ENCODE measurements around the gene LMOD3.

The LMOD3 gene

DNA sequence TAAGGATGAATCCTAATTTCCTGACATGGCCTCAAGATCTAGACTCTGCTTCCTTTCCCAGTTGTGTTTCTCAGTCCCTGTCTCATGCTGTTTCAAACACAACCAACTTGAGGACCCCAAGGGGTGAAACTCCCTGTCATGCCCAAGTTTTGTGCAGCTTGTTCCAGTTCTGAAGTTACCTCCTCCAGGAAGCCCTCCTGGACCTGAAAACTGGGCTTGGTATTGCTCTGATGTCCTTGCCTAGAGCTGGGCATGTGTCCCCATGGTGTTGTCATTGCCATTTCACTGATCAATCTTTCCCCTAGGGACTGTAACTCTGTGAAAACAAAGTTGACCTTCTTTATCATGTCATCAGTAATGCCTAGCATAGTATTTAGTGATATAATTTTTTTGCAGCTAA is 6.1 kb upstream of the LMOD3 start:
- no peak overlapping the region for H3K4me3 ChIP-seq (ENCODE audit: low read depth, low read length)
- DNase-seq (ENCODE audit: low read depth) = no peak
- TF ChIP-seq, protein P1, sequence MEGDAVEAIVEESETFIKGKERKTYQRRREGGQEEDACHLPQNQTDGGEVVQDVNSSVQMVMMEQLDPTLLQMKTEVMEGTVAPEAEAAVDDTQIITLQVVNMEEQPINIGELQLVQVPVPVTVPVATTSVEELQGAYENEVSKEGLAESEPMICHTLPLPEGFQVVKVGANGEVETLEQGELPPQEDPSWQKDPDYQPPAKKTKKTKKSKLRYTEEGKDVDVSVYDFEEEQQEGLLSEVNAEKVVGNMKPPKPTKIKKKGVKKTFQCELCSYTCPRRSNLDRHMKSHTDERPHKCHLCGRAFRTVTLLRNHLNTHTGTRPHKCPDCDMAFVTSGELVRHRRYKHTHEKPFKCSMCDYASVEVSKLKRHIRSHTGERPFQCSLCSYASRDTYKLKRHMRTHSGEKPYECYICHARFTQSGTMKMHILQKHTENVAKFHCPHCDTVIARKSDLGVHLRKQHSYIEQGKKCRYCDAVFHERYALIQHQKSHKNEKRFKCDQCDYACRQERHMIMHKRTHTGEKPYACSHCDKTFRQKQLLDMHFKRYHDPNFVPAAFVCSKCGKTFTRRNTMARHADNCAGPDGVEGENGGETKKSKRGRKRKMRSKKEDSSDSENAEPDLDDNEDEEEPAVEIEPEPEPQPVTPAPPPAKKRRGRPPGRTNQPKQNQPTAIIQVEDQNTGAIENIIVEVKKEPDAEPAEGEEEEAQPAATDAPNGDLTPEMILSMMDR (IDR thresholded peaks at IDR 0.05; ENCODE audit: low read depth, low read length, missing control alignments) = no peak

DNA sequence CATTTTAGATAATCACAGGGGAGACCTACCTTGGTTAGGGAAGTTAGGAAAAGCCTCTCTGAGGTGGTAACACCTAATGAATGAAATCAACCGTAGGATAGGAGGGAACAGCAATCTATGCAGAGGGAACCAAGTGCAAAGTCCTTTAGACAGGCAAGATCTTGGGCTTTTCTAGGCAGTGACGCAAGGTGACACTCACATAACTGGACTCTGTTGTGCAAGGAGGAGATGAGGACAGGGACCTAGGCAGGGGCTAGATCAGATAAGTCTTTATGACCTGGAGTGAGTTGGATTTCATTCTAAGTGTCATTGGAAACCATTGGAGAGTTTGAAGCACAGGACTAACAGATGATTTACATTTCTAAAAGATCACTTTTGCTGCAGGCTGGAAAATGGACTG is 4.6 kb upstream of the LMOD3 start:
- TF ChIP-seq, protein P1 (IDR thresholded peaks at IDR 0.05; ENCODE audit: low read depth, low read length, missing control alignments) = no peak
- H3K4me3 ChIP-seq (ENCODE audit: low read depth, low read length) = no peak overlapping the region
- DNase-seq (ENCODE audit: low read depth) = no peak

DNA sequence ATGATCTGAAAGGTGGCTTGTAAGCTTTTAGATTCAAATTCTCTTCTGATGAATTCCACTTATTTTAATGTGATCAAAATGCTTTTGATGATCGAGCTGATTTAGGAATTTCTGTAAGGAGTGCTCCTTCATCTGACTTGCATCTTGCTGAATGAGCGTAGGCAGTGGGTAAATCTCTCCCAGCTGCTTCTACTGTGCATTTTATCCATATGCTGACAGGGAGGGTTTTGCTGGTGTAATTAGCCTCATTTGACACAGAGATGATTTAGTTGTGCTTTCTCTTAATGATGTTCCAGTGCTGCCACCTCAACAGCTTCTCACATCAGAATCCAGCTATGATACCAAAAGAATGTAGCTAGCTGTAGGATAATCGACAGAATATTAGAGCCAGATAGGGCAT is 3.8 kb upstream of the LMOD3 start:
- no peak for DNase-seq (ENCODE audit: low read depth)
- TF ChIP-seq, protein P1 (IDR thresholded peaks at IDR 0.05; ENCODE audit: low read depth, low read length, missing control alignments) = no peak

DNA sequence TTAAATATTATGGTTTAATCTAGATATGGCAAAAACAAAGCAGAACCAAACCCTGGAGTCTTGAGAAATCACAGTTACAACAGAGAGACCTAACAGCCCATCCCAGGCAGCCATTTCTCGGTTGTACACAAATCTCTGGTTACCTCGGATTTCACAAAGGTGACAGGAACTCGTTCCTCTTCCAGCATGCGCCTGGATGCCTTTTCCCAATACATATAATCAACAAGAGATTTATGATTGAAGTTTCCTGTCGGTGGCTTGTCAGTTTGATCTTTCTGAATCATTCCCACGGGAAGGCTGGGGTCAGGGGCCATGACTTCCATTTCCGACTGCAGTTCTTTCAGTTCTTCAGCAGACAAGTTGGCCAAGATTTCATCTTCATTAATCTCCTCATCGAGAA is 445 bp downstream of the LMOD3 start:
- no peak for DNase-seq (ENCODE audit: low read depth)
- H3K4me3 ChIP-seq (ENCODE audit: low read depth, low read length) = no peak overlapping the region
- TF ChIP-seq, protein P1 (IDR thresholded peaks at IDR 0.05; ENCODE audit: low read depth, low read length, missing control alignments) = no peak

More for the DNA sequence above, 3.8 kb upstream of the LMOD3 start:
- no peak overlapping the region for H3K4me3 ChIP-seq (ENCODE audit: low read depth, low read length)

DNA sequence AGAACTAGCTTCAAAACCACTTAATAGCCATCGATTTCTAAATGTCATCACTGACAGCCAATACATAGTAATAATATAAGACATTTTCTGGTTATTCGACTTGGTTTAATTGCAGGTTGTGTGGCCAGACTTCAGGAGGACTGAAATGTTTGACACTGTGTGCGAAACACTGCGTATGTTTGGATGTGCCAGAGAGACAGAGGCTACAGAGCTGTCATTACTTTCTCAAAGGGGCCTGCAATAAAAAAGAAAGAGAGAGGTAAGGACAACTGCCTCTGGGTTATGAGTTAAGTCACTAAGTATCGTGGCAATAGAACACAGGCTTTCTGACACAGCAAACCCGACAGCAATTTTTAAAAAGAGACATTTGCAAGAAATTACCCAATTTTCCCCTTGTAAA is 882 bp downstream of the LMOD3 start:
- H3K4me3 ChIP-seq (ENCODE audit: low read depth, low read length) = no peak overlapping the region
- no peak for DNase-seq (ENCODE audit: low read depth)
- TF ChIP-seq, protein P1 (IDR thresholded peaks at IDR 0.05; ENCODE audit: low read depth, low read length, missing control alignments) = no peak

DNA sequence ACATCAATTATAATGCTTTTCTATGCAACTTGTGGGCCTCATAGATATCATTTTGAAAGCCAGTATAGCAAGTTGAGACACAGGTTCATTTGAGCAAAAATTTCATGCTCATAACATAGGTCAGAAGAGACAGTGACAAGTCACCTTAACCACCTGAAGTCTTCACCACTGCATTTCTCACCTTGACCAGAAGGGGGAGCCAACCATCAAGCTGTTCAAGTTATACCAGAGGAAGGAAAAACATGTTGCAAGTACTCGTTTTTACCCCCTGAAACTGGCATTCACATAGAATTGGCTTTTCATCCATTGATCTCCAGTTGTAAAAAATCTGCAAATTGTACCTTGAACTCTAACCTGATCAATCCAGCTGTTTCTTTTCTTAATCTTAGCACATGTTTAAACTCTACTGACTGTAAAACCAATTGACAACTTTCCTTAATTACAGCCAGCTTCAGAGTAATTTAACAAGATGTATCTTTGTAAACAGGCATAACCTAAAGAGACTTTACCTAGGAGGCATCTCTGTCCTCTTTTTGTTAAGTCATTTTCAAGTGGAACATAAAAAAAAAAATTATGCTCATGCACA is 1.4 kb downstream of the LMOD3 start:
- peak; percentile 73 for DNase-seq (ENCODE audit: low read depth)
- TF ChIP-seq, protein P1 (IDR thresholded peaks at IDR 0.05; ENCODE audit: low read depth, low read length, missing control alignments) = peak; percentile 97
- H3K4me3 ChIP-seq (ENCODE audit: low read depth, low read length) = no peak overlapping the region

DNA sequence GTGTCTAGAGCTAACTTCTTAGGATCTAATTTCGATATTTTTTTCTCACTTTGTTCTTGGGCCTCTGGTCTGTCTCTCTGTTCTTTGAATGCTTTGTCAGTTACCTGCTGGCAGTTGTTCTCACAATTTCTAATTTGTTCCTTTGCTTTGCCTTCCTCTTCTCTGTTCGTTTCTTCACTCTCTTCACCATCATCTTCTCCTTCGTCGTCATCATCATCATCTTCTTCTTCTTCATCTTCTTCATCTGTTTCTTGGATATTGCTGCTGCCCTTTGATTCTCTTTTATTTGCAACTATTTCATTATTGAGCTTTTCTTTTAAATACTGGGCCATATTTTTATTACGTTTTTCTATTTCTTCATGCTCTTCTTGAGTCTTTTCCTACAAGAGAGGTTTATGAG is 2.7 kb downstream of the LMOD3 start:
- no peak overlapping the region for H3K4me3 ChIP-seq (ENCODE audit: low read depth, low read length)
- TF ChIP-seq, protein P1 (IDR thresholded peaks at IDR 0.05; ENCODE audit: low read depth, low read length, missing control alignments) = no peak

More for the DNA sequence above, 2.7 kb downstream of the LMOD3 start:
- no peak for DNase-seq (ENCODE audit: low read depth)
